Transverse colon (tissue), 4 donors: Measurements from ENCODE around the gene CHRD. TPM values are rescaled to one million over a fixed set of nuclear protein-coding genes. Genes with fewer than 3 reads are reported as not detected.

Experiments
- DNase-seq: peaks from one replicate; pipeline ENCODE4 v3.0.0-alpha.2; 2019
- H3K27ac ChIP-seq, 4 donors: fragments of 200-600 bp; sonication (generic); 2 replicates each; pipeline ENCODE4 v1.5.1; 2016 to 2018; ENCODE audit warnings: inconsistent platforms in 4 of 4
- H3K27me3 ChIP-seq: fragments of 200-600 bp; sonication (generic); 2 replicates; pipeline ENCODE4 v1.5.1; 2017; ENCODE audit warnings: inconsistent platforms
- H3K36me3 ChIP-seq, 4 donors: fragments of 200-600 bp; sonication (generic); 2 replicates each; pipeline ENCODE4 v1.5.1; 2017 to 2019; ENCODE audit warnings: inconsistent platforms in 4 of 4
- H3K4me1 ChIP-seq, 4 donors: fragments of 200-600 bp; sonication (generic); 2 replicates each; pipeline ENCODE4 v1.5.1; 2017 to 2020; ENCODE audit warnings: inconsistent platforms in 4 of 4
- H3K4me3 ChIP-seq, 4 donors: fragments of 200-600 bp; sonication (generic); 1 replicate in 1 of 4; 2 replicates in 3 of 4; pipeline versions ENCODE4 v1.5.1 to v1.6.1; 2017 to 2019; ENCODE audit warnings: inconsistent platforms in 4 of 4
- H3K9me3 ChIP-seq, 2 donors: fragments of 200-600 bp; sonication (generic); 2 replicates each; pipeline ENCODE4 v1.5.1; 2017 to 2019; ENCODE audit warnings: inconsistent platforms in 2 of 2
- EP300 ChIP-seq: sonication (generic); formaldehyde crosslinking; IDR thresholded peaks from one replicate; pipeline ENCODE4 v1.6.1; 2017; ENCODE audit warnings: antibody characterized with exemption, low read depth
- POLR2A ChIP-seq: fragments of 450-650 bp; IDR thresholded peaks from one replicate; pipeline ENCODE4 v1.6.1; 2016; ENCODE audit warnings: antibody characterized with exemption, mild to moderate bottlenecking, moderate library complexity
- POLR2AphosphoS5 ChIP-seq, 3 donors: sonication (generic); formaldehyde crosslinking; IDR thresholded peaks; one replicate each; pipeline ENCODE4 v1.6.1; 2016; ENCODE audit warnings: antibody characterized with exemption in 3 of 3
- WGBS, 2 donors: methylation state at CpG; one replicate each; pipeline ENCODE4 v1.1.5; 2018; ENCODE audit warnings: low coverage in 1 of 2; 5-methylcytosine and 5-hydroxymethylcytosine counted together
- in situ Hi-C, 4 donors: fragments of 200-750 bp; cut with MboI; loops; one replicate each; pipeline versions ENCODE4 v1.15.0 to v1.15.1; 2017; ENCODE audit warnings: low sequenced_read_pairs in 3 of 4, low pct_ligation_motif_present in 1 of 4, low pct_unique_long_range_greater_than_20kb in 1 of 4
- intact Hi-C: fragments of 100-400 bp; cut with DNase I; formaldehyde crosslinking; loops from one replicate; pipeline ENCODE4 v1.15.1; 2023; ENCODE audit warnings: low total_unique reads
- total RNA-seq, 4 donors: library from RNA; depleted of rRNA; stranded (reverse); fragments of >200 nt; gene quantifications; one replicate each; pipeline ENCODE4 v1.1.0, GENCODE V29; 2016
- TF ChIP-seq, protein P1 (sequence below), 5 experiments: fragments of 200-600 bp in 3 of 5; fragments of 450-650 bp in 2 of 5; sonication (generic) in 3 of 5; IDR thresholded peaks; 1 replicate in 2 of 5; 2 replicates in 3 of 5; pipeline ENCODE4 v1.5.1; 2016 to 2017; ENCODE audit warnings: antibody characterized with exemption in 5 of 5, inconsistent platforms in 3 of 5, mild to moderate bottlenecking in 2 of 5, moderate library complexity in 1 of 5

CHRD gene
- total RNA-seq, 4 donors from 2014 or later: 1.9 to 7.0 (median 4.5) TPM

DNA sequence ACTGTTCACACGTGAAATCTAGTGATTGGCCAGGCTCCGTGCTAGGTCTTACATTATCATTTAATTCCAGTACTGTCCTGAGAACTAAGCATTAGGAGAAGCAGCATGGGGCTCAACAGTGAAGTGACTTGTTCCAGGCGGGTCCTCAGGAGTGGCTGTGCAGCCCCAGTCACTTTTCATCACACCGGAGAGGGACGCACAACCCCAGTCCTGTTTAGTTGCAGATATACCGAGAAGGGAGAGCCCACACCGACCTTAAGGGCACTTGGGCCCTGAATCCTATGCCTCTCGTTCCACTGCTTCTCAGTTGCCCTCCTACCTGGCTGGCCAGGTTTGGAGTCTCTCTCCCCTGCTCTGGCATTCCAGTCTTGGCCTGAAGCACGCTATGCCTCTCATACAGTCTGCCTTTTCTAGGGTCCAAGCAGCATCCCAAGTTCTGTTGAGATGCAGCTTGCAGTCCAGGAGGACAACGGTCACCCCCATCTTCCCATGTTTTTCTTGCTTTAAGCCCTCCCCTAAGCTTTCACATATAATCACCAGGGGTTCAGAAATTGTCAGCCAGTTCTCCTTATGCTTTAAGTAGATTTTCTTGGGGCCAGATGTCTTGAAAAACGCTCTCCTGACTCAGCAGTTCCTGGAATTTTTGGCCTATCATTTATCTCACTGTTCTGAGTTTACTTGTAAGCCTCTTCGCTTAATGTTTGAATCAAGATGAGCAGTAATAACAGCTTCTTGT is 32.4 kb upstream of the CHRD start:
- intact Hi-C loops (no loop called here), in situ Hi-C loops (no loop called here)
- WGBS, 2 donors: 73 to 74% methylated on average over 9 to 12 of the region's 12 CpGs
- H3K4me1 ChIP-seq: peaks cover 12 to 29% (median 18%) of the 10 kb centered on the region in 4 donors
- TF ChIP-seq POLR2A: no peak
- no peak for TF ChIP-seq POLR2AphosphoS5 (IDR thresholded peaks at IDR 0.05)
- TF ChIP-seq, protein P1, sequence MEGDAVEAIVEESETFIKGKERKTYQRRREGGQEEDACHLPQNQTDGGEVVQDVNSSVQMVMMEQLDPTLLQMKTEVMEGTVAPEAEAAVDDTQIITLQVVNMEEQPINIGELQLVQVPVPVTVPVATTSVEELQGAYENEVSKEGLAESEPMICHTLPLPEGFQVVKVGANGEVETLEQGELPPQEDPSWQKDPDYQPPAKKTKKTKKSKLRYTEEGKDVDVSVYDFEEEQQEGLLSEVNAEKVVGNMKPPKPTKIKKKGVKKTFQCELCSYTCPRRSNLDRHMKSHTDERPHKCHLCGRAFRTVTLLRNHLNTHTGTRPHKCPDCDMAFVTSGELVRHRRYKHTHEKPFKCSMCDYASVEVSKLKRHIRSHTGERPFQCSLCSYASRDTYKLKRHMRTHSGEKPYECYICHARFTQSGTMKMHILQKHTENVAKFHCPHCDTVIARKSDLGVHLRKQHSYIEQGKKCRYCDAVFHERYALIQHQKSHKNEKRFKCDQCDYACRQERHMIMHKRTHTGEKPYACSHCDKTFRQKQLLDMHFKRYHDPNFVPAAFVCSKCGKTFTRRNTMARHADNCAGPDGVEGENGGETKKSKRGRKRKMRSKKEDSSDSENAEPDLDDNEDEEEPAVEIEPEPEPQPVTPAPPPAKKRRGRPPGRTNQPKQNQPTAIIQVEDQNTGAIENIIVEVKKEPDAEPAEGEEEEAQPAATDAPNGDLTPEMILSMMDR (IDR thresholded peaks at IDR 0.05): no peak
- TF ChIP-seq EP300: no peak
- H3K4me3 ChIP-seq: no peak overlapping the region
- no peak for DNase-seq
- H3K9me3 ChIP-seq: no peaks in the 10 kb centered on the region
- H3K27ac ChIP-seq: no peak overlapping the region
- no peaks in the 10 kb centered on the region for H3K27me3 ChIP-seq
- H3K36me3 ChIP-seq: peaks cover 0 to 12% (median 4%) of the 10 kb centered on the region in 4 donors

DNA sequence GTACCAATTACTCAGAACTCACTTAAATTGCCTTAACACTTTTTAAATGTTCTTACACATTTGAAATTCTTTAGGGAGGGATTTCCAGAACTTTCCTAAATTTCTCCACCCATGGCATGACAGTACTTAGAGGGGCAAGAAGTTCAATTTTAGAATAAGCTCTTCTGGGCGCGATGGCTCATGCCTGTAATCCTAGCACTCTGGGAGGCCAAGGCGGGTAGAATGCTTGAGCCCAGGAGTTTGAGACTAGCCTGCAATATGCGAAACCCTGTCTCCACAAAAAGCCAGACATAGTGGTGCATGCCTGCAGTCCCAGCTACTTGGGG is 31.8 kb upstream of the CHRD start:
- 93% methylated on average over 4 of the region's 4 CpGs; no CpG with 5 or more reads in 1 of the 2 donors for WGBS, 2 donors
- no peak for DNase-seq

DNA sequence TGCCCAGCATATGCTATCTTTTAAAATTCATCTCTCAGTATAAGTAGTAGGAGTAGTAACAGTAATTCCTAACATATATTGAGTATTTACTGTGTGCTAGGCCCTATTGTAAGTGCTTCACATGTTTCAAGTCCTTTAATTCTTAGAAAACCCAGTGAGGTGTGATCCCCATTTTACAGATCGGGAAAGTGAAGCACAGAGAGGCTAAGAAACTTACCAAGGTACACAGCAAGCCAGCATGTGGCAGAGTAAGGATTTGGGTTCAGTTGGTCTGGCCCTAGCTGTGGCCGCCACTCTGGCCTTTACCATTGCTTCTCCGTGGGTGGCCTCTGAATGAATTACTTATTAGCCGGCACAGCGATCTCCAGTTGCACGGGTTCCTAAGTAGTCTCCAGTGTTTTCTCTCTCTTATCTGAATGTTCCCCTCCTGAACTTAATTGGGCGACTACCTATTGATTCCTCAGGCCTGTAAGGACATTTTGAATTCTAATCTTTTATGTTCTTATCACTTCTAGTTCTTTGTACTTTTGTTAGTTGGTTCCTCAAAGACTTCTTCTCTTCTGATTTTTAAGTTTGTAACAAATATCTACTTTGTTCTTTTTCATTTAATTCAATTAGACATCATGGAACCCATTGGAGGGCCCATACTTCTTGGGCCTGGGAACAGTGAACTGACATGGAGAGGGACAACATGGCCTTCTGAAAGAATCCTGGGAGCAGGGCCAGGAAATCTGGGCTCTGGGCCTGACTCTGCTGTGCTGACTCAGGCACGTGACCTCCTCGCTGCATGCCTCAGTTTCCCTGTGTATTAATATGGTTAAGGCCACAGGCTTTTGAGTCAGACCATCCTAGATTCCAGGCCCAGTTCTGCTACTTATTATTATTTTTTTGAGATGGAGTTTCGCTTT is 30.0 kb upstream of the CHRD start:
- Histone ChIP-seq H3K9me3 (no peaks in the 10 kb centered on the region), H3K36me3 (no peaks in the 10 kb centered on the region), H3K27ac (no peak overlapping the region), H3K4me1 (peaks cover 12 to 40% (median 27%) of the 10 kb centered on the region in 4 donors), H3K4me3 (no peak overlapping the region), H3K27me3 (no peaks in the 10 kb centered on the region)
- DNase-seq: no peak
- TF ChIP-seq, protein P1 (IDR thresholded peaks at IDR 0.05): no peak
- TF ChIP-seq POLR2AphosphoS5 (IDR thresholded peaks at IDR 0.05) (no peak), EP300 (no peak), POLR2A (no peak)
- in situ Hi-C loops (loop anchor here in 1 of 4 donors (25.0 kb wide), 1 partner anchor 437 kb away; no protein-coding TSS in a partner anchor), intact Hi-C loops (loop anchor here (10.0 kb wide), 1 partner anchor 45 kb away; no protein-coding TSS in a partner anchor)
- WGBS, 2 donors: 92 to 97% methylated on average over 4 to 10 of the region's 10 CpGs

More for the DNA sequence above, 31.8 kb upstream of the CHRD start:
- no peak for TF ChIP-seq POLR2A
- no peak for TF ChIP-seq EP300
- TF ChIP-seq POLR2AphosphoS5 (IDR thresholded peaks at IDR 0.05): no peak
- TF ChIP-seq, protein P1 (IDR thresholded peaks at IDR 0.05): no peak
- H3K27ac ChIP-seq: no peak overlapping the region
- intact Hi-C loops: no loop called here
- H3K4me3 ChIP-seq: no peak overlapping the region
- in situ Hi-C loops: no loop called here
- H3K9me3 ChIP-seq: no peaks in the 10 kb centered on the region
- peaks cover 0 to 8% (median under 1%) of the 10 kb centered on the region in 4 donors for H3K36me3 ChIP-seq
- H3K4me1 ChIP-seq: peaks cover 12 to 35% (median 23%) of the 10 kb centered on the region in 4 donors
- H3K27me3 ChIP-seq: no peaks in the 10 kb centered on the region

DNA sequence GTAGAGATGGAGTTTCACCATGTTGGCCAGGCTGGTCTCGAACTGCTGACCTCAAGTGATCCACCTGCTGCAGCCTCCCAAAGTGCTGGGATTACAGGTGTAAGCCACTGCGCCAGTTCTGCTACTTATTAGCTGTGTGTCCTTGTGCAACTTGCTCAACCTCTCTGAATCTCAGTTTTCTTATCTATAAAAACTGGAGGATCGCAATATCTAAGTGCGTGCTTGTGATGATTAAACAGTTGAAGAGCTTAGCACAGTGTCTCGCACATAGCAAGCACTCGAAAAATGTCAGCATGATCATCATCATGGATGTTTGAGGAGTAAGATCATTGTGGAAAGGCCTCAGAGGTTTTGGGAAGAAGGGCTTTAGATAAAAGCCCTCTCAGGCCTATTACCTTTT is 29.2 kb upstream of the CHRD start:
- Histone ChIP-seq H3K4me3 (no peak overlapping the region), H3K4me1 (peaks cover 12 to 34% (median 23%) of the 10 kb centered on the region in 4 donors), H3K9me3 (no peaks in the 10 kb centered on the region), H3K27me3 (no peaks in the 10 kb centered on the region), H3K27ac (peak overlapping the region in 1 of 4 donors; percentile 82), H3K36me3 (no peaks in the 10 kb centered on the region)
- TF ChIP-seq POLR2A (no peak), EP300 (no peak), POLR2AphosphoS5 (IDR thresholded peaks at IDR 0.05) (no peak)
- TF ChIP-seq, protein P1 (IDR thresholded peaks at IDR 0.05): no peak
- 92 to 98% methylated on average over 5 to 6 of the region's 6 CpGs for WGBS, 2 donors
- in situ Hi-C loops (loop anchor here in 1 of 4 donors (25.0 kb wide), 1 partner anchor 437 kb away; no protein-coding TSS in a partner anchor), intact Hi-C loops (loop anchor here (10.0 kb wide), 1 partner anchor 46 kb away; no protein-coding TSS in a partner anchor)
- DNase-seq: no peak
